ENCODE results near the gene SLC35G6. TPM values are rescaled to one million over a fixed set of nuclear protein-coding genes. Genes with fewer than 3 reads are reported as not detected.

The SLC35G6 gene
- total and polyA plus RNA-seq, 2 experiments from 2014 or later, result 0.16 TPM; not detected in 1

DNA sequence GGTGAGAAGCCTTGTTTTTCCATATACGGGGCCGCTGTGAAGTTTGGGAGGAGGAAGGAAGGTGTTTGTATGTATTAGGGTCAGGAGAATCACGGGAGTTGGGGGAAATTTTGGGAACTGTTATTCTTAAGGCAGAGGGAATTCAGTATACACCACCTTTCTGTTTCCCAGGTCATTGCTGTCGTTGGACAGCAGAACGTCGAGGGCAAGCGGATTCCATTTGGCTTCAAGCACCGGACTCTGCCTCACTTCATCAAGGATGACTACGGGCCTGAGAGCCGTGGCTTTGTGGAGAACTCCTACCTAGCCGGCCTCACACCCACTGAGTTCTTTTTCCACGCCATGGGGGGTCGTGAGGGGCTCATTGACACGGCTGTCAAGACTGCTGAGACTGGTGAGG, 20.5 kb downstream of the SLC35G6 start:
- H3K36me3 ChIP-seq (ENCODE audit: insufficient read depth), result peaks cover 72% of the 10 kb centered on the region

More for the DNA sequence above, 20.5 kb downstream of the SLC35G6 start:
- H3K4me1 ChIP-seq (ENCODE audit: insufficient read depth), result no peaks in the 10 kb centered on the region
- H3K4me3 ChIP-seq, result no peak overlapping the region
- Mint-ChIP-seq H3K4me3 (no peak overlapping the region), H3K4me1 (no peaks in the 10 kb centered on the region), H3K9me3 (no peaks in the 10 kb centered on the region), H3K27me3 (ENCODE audit: insufficient read depth, low read depth, poor library complexity) (peaks cover 2% of the 10 kb centered on the region), H3K27ac (no peak overlapping the region), H3K36me3 (ENCODE audit: low read depth) (peaks cover 95% of the 10 kb centered on the region)
- no peak for DNase-seq (ENCODE audit: low spot score)
- no peak overlapping the region for H3K27ac ChIP-seq (ENCODE audit: low read depth)
- no peaks in the 10 kb centered on the region; the same call in 1 of the 2 replicates for H3K79me2 ChIP-seq (replicated peaks; ENCODE audit: insufficient read depth)
- H4K20me1 ChIP-seq (replicated peaks; ENCODE audit: insufficient read depth), result peaks cover 6% of the 10 kb centered on the region; the same call in 1 of the 2 replicates
- no peak for TF ChIP-seq NANOG (IDR thresholded peaks at IDR 0.05; ENCODE audit: borderline replicate concordance)
- TF ChIP-seq, protein P1, sequence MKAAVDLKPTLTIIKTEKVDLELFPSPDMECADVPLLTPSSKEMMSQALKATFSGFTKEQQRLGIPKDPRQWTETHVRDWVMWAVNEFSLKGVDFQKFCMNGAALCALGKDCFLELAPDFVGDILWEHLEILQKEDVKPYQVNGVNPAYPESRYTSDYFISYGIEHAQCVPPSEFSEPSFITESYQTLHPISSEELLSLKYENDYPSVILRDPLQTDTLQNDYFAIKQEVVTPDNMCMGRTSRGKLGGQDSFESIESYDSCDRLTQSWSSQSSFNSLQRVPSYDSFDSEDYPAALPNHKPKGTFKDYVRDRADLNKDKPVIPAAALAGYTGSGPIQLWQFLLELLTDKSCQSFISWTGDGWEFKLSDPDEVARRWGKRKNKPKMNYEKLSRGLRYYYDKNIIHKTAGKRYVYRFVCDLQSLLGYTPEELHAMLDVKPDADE (IDR thresholded peaks at IDR 0.05), result no peak
- no peak for TF ChIP-seq EZH2phosphoT487 (IDR thresholded peaks at IDR 0.05; ENCODE audit: unreplicated experiment)
- TF ChIP-seq, protein P2, sequence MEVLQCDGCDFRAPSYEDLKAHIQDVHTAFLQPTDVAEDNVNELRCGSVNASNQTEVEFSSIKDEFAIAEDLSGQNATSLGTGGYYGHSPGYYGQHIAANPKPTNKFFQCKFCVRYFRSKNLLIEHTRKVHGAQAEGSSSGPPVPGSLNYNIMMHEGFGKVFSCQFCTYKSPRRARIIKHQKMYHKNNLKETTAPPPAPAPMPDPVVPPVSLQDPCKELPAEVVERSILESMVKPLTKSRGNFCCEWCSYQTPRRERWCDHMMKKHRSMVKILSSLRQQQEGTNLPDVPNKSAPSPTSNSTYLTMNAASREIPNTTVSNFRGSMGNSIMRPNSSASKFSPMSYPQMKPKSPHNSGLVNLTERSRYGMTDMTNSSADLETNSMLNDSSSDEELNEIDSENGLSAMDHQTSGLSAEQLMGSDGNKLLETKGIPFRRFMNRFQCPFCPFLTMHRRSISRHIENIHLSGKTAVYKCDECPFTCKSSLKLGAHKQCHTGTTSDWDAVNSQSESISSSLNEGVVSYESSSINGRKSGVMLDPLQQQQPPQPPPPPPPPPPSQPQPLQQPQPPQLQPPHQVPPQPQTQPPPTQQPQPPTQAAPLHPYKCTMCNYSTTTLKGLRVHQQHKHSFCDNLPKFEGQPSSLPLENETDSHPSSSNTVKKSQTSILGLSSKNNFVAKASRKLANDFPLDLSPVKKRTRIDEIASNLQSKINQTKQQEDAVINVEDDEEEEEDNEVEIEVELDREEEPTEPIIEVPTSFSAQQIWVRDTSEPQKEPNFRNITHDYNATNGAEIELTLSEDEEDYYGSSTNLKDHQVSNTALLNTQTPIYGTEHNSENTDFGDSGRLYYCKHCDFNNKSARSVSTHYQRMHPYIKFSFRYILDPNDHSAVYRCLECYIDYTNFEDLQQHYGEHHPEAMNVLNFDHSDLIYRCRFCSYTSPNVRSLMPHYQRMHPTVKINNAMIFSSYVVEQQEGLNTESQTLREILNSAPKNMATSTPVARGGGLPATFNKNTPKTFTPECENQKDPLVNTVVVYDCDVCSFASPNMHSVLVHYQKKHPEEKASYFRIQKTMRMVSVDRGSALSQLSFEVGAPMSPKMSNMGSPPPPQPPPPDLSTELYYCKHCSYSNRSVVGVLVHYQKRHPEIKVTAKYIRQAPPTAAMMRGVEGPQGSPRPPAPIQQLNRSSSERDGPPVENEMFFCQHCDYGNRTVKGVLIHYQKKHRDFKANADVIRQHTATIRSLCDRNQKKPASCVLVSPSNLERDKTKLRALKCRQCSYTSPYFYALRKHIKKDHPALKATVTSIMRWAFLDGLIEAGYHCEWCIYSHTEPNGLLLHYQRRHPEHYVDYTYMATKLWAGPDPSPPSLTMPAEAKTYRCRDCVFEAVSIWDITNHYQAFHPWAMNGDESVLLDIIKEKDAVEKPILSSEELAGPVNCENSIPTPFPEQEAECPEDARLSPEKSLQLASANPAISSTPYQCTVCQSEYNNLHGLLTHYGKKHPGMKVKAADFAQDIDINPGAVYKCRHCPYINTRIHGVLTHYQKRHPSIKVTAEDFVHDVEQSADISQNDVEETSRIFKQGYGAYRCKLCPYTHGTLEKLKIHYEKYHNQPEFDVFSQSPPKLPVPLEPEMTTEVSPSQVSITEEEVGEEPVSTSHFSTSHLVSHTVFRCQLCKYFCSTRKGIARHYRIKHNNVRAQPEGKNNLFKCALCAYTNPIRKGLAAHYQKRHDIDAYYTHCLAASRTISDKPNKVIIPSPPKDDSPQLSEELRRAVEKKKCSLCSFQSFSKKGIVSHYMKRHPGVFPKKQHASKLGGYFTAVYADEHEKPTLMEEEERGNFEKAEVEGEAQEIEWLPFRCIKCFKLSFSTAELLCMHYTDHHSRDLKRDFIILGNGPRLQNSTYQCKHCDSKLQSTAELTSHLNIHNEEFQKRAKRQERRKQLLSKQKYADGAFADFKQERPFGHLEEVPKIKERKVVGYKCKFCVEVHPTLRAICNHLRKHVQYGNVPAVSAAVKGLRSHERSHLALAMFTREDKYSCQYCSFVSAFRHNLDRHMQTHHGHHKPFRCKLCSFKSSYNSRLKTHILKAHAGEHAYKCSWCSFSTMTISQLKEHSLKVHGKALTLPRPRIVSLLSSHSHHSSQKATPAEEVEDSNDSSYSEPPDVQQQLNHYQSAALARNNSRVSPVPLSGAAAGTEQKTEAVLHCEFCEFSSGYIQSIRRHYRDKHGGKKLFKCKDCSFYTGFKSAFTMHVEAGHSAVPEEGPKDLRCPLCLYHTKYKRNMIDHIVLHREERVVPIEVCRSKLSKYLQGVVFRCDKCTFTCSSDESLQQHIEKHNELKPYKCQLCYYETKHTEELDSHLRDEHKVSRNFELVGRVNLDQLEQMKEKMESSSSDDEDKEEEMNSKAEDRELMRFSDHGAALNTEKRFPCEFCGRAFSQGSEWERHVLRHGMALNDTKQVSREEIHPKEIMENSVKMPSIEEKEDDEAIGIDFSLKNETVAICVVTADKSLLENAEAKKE (CRISPR knock-in tag; IDR thresholded peaks at IDR 0.05), result no peak
- no peak for TF ChIP-seq CREB1 (CRISPR knock-in tag; IDR thresholded peaks at IDR 0.05; ENCODE audit: low read depth)
- TF ChIP-seq ZNF114 (CRISPR knock-in tag; IDR thresholded peaks at IDR 0.05), result no peak
- TF ChIP-seq ZNF331 (CRISPR knock-in tag; IDR thresholded peaks at IDR 0.05; ENCODE audit: low read depth), result no peak
- TF ChIP-seq, protein P3, sequence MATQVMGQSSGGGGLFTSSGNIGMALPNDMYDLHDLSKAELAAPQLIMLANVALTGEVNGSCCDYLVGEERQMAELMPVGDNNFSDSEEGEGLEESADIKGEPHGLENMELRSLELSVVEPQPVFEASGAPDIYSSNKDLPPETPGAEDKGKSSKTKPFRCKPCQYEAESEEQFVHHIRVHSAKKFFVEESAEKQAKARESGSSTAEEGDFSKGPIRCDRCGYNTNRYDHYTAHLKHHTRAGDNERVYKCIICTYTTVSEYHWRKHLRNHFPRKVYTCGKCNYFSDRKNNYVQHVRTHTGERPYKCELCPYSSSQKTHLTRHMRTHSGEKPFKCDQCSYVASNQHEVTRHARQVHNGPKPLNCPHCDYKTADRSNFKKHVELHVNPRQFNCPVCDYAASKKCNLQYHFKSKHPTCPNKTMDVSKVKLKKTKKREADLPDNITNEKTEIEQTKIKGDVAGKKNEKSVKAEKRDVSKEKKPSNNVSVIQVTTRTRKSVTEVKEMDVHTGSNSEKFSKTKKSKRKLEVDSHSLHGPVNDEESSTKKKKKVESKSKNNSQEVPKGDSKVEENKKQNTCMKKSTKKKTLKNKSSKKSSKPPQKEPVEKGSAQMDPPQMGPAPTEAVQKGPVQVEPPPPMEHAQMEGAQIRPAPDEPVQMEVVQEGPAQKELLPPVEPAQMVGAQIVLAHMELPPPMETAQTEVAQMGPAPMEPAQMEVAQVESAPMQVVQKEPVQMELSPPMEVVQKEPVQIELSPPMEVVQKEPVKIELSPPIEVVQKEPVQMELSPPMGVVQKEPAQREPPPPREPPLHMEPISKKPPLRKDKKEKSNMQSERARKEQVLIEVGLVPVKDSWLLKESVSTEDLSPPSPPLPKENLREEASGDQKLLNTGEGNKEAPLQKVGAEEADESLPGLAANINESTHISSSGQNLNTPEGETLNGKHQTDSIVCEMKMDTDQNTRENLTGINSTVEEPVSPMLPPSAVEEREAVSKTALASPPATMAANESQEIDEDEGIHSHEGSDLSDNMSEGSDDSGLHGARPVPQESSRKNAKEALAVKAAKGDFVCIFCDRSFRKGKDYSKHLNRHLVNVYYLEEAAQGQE (IDR thresholded peaks at IDR 0.05; ENCODE audit: unreplicated experiment), result no peak
- TF ChIP-seq, protein P4, sequence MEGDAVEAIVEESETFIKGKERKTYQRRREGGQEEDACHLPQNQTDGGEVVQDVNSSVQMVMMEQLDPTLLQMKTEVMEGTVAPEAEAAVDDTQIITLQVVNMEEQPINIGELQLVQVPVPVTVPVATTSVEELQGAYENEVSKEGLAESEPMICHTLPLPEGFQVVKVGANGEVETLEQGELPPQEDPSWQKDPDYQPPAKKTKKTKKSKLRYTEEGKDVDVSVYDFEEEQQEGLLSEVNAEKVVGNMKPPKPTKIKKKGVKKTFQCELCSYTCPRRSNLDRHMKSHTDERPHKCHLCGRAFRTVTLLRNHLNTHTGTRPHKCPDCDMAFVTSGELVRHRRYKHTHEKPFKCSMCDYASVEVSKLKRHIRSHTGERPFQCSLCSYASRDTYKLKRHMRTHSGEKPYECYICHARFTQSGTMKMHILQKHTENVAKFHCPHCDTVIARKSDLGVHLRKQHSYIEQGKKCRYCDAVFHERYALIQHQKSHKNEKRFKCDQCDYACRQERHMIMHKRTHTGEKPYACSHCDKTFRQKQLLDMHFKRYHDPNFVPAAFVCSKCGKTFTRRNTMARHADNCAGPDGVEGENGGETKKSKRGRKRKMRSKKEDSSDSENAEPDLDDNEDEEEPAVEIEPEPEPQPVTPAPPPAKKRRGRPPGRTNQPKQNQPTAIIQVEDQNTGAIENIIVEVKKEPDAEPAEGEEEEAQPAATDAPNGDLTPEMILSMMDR (conservative IDR thresholded peaks at IDR 0.05; ENCODE audit: low read depth in 2 of 2), result no peak
- no peak for TF ChIP-seq STAT1 (IDR thresholded peaks at IDR 0.05; ENCODE audit: unreplicated experiment)
- TF ChIP-seq EZH2 (IDR thresholded peaks at IDR 0.05; ENCODE audit: low read depth, unreplicated experiment), result no peak
- no peak for TF ChIP-seq POLR2AphosphoS5 (IDR thresholded peaks at IDR 0.05; ENCODE audit: low read depth)
- no peak for TF ChIP-seq JUNB (IDR thresholded peaks at IDR 0.05; ENCODE audit: unreplicated experiment)
- no peak for ATAC-seq
- H3K9me2 ChIP-seq (ENCODE audit: insufficient read depth), result no peaks in the 10 kb centered on the region
- peaks cover 7% of the 10 kb centered on the region; the same call in 1 of the 2 replicates for H3F3A ChIP-seq (replicated peaks; ENCODE audit: low read depth)
- no peaks in the 10 kb centered on the region for H3K27me3 ChIP-seq (ENCODE audit: insufficient read depth)
- no peak overlapping the region for H2AFZ ChIP-seq
- H3K4me2 ChIP-seq, result no peak overlapping the region

Data from GM23338 (cell line).